RWPE1 (cell line): ENCODE data around the gene ARGLU1.
"Not testable (repeated sequence)": the region's sequence is repeated elsewhere in the genome, so short reads cannot be mapped to it uniquely, and the experiment has no call there.

Experiments used
- CTCF ChIA-PET: fragments of 350-600 bp; sonication (Branson Sonifier 250); formaldehyde crosslinking; extraction: SDS; loops from one replicate; lab custom pipeline; 2021; lab: Yijun Ruan, JAX
- POLR2A ChIA-PET: fragments of 400-600 bp; formaldehyde crosslinking; extraction: SDS; loops from one replicate; lab custom pipeline; 2020; ENCODE audit warnings: antibody characterized with exemption; ENCODE audit not compliant: low non-redundant PET; lab: Yijun Ruan, JAX
- DNase-seq: peaks from one replicate; pipeline ENCODE4 v3.0.0; 2012; ENCODE audit warnings: low spot score
- H3K27ac ChIP-seq: fragments of 450-650 bp; 2 replicates; pipeline ENCODE4 v1.5.1; 2017
- CTCF ChIP-seq: fragments of 450-650 bp; conservative IDR thresholded peaks from 2 replicates; pipeline ENCODE4 v1.5.1; 2017; ENCODE audit warnings: low read depth, mild to moderate bottlenecking

ARGLU1 gene

GRCh38 chr13:106609116-106609515 is 41.2 kb upstream of the ARGLU1 start:
- ChIA-PET CTCF (interaction anchor here (0.9 to 1.4 kb wide), 2 partner anchors 11 to 35 kb away, joined by 3 to 6 read pairs; no protein-coding TSS in a partner anchor), POLR2A (no interaction called here)
- no peak for DNase-seq
- no peak for TF ChIP-seq CTCF
- no peak overlapping the region for H3K27ac ChIP-seq

DNA sequence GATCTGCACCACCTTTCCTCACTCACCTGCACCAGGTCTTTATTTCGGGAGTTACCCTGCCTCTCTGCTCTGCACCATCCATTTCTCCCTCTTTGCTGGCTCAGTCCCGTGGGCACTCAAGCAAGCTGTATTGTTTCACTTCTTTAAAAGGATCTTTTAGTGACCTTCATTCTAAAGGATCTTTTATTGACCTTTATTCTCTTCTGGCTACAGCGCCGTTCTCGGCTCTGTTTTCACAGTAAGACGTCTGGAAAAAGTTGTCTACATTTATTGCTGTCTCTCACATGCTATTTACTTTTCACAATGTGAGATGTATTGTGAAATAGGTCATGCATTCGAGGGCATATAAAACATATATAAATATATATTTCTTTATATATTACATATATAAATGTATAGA is 35.6 kb upstream of the ARGLU1 start:
- no peak overlapping the region for H3K27ac ChIP-seq
- no peak for TF ChIP-seq CTCF
- POLR2A ChIA-PET: no interaction called here
- CTCF ChIA-PET: no interaction called here
- no peak for DNase-seq

- POLR2A ChIA-PET: no interaction called here
- no peak overlapping the region for H3K27ac ChIP-seq
- CTCF ChIA-PET: no interaction called here
- TF ChIP-seq CTCF: no peak
- no peak for DNase-seq
These were observed 34.2 kb upstream of the ARGLU1 start for GRCh38 chr13:106602178-106602577.

DNA sequence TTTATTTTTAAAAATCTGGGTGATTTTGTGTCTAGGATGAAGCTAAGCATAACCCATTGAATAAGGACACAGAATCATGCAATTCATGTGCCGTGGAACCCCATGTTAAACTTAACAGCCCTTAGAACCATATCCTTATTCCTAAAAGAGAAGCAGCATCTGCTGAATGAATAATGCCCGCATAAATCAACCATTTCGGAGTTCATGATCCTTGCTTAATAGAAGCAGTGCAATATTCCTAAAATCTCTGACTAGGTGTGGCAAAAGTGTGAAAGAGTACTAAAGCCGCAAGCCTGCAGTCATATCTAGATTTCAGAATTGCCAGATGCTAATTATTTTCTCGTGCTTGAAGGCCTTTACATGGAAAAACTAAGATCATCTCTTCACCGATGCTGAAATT is 33.6 kb upstream of the ARGLU1 start:
- no peak for TF ChIP-seq CTCF
- ChIA-PET POLR2A (no interaction called here), CTCF (no interaction called here)
- DNase-seq: no peak
- H3K27ac ChIP-seq: no peak overlapping the region

GRCh38 chr13:106600798-106601135 is 32.8 kb upstream of the ARGLU1 start:
- DNase-seq, POLR2A ChIA-PET, H3K27ac ChIP-seq: not testable (repeated sequence)
- CTCF ChIA-PET: interaction anchor here (0.6 kb wide), 1 partner anchor 58 kb away, joined by 6 read pairs; no protein-coding TSS in a partner anchor

- DNase-seq: no peak
- CTCF ChIA-PET: interaction anchor here (0.6 to 1.5 kb wide), 2 partner anchors 20 to 57 kb away, joined by 3 to 6 read pairs; no protein-coding TSS in a partner anchor
- no peak overlapping the region for H3K27ac ChIP-seq
- TF ChIP-seq CTCF: no peak
- POLR2A ChIA-PET: no interaction called here
These were observed 32.2 kb upstream of the ARGLU1 start for GRCh38 chr13:106599875-106600797.
